Measurements from ENCODE around the gene ALDH3B1.

Gene ALDH3B1

GRCh38 chr11:68004551-68005335, 5.4 kb upstream of the ALDH3B1 start:
- no peak for TF ChIP-seq CTCF (IDR thresholded peaks at IDR 0.05)

GRCh38 chr11:68006606-68007166, 3.4 kb upstream of the ALDH3B1 start:
- no peak for TF ChIP-seq CTCF (IDR thresholded peaks at IDR 0.05)

- no peak for TF ChIP-seq CTCF (IDR thresholded peaks at IDR 0.05)
Observed at GRCh38 chr11:68007498-68008380, 2.4 kb upstream of the ALDH3B1 start.

GRCh38 chr11:68008381-68009337, 1.5 kb upstream of the ALDH3B1 start:
- no peak for TF ChIP-seq CTCF (IDR thresholded peaks at IDR 0.05)

- peak; percentile 22; the same call in 1 of the 2 replicates for TF ChIP-seq CTCF (IDR thresholded peaks at IDR 0.05)
Observed at GRCh38 chr11:68009391-68010089, 587 bp upstream of the ALDH3B1 start.

- TF ChIP-seq CTCF (IDR thresholded peaks at IDR 0.05): no peak
Observed at GRCh38 chr11:68011051-68011943, 1.2 kb downstream of the ALDH3B1 start.
